SIG-M5 treated with dmso at 0.1 percent for 504 hours (cell line): ENCODE data around the gene TTC31.
A peak's percentile ranks its signal among the peaks of the same experiment; 100 is the strongest.
"Not testable (repeated sequence)": the region's sequence is repeated elsewhere in the genome, so short reads cannot be mapped to it uniquely, and the experiment has no call there.

ENCODE experiments used
- DNase-seq: peaks from one replicate; lab custom pipeline; 2025; ENCODE audit not compliant: unreplicated experiment; lab: John Stamatoyannopoulos, UW

TTC31 gene

DNA sequence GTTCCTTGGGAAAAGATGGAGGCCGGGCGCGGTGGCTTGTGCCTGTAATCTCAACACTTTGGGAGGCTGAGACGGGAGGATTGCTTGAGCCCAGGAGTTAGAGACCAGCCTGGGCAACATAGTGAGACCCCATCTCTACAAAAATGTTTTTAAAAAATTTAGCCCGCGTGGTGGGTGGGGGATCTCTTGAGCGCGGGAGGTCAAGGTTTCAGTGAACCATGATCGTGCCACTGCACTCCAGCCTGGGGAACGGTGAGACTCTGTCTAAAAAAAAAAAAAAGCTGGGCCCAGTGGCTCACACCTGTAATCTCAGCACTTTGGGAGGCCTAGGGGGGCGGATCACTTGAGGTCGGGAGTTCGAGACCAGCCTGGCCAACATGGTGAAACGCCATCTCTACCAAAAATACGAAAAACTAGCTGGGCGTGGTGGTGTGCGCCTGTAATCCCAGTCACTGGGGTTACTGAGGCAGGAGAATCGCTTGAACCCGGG lies 839 bp downstream of the TTC31 start:
- DNase-seq, result not testable (repeated sequence)

DNA sequence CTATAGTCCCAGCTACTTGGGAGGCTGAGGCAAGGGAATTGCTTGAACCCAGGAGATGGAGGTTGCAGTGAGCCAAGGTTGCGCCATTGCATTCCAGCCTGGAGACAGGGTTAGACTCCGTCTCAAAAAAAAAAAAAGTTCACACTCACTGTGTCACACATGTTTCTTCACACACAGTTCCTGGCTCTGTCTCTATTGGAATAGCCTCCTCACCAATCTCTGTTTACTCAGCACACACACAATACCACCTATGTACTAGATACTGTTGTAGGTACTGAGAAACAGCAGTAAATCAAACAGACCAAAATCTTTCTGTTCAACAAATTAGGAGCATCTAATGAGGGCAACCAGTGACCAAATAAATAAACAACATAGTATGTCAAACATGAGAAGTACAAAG lies 3.3 kb downstream of the TTC31 start:
- no peak for DNase-seq

DNA sequence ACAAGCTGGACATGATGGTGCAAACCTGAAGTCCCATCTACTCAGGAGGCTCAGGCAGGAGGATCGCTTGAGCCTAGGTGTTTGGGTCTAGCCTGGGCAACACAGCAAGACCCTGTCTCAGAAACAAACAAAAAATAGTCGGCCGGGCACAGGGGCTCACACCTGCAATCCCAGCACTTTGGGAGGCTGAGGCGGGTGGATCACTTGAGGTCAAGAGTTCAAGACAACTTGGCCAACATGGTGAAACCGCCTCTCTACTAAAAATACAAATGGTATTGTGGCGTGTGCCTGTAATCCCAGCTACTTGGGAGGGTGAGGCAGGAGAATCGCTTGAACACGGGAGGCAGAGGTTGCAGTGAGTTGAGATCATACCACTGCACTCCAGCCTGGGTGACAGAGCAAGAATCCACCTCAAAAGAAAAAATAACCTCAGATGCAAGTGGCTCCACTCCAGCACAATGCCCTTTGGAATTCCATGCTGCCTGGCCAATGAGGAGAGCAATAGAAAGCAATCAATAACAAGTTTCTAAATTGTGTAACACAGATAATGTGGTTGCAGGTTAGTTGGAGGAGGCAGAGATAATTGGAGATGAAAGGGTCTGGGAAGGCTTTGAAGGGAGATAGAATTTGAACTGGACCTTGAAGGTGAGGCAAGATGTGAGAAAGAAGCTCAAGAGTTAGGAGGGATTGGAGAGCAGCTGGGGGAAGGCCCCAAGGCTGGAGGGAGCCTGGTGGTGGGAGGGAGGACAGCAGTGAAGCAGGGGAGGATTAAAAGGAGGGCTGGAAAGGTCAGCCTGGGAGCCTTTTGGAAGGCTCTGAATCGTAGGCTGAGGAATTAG lies 6.0 kb downstream of the TTC31 start:
- no peak for DNase-seq

DNA sequence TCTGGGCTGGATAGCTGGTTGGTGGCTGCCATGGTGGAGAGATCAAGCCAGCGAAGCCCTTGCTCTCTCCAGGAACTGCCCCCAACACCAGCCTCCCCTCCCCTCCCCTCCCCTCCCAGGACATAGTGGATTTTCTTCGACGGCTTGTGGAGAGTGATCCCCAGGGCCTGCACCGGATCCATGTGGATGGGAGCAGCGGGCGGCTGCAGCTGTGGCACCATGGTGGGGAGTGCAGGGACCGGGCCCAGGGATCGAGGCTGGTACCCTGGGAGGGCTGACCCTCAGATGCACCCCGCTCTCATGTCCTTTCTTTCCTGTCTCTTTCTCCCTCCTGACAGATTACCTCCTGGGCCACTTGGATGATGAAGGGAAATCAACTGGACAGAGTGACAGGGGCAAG lies 7.0 kb downstream of the TTC31 start:
- no peak for DNase-seq

DNA sequence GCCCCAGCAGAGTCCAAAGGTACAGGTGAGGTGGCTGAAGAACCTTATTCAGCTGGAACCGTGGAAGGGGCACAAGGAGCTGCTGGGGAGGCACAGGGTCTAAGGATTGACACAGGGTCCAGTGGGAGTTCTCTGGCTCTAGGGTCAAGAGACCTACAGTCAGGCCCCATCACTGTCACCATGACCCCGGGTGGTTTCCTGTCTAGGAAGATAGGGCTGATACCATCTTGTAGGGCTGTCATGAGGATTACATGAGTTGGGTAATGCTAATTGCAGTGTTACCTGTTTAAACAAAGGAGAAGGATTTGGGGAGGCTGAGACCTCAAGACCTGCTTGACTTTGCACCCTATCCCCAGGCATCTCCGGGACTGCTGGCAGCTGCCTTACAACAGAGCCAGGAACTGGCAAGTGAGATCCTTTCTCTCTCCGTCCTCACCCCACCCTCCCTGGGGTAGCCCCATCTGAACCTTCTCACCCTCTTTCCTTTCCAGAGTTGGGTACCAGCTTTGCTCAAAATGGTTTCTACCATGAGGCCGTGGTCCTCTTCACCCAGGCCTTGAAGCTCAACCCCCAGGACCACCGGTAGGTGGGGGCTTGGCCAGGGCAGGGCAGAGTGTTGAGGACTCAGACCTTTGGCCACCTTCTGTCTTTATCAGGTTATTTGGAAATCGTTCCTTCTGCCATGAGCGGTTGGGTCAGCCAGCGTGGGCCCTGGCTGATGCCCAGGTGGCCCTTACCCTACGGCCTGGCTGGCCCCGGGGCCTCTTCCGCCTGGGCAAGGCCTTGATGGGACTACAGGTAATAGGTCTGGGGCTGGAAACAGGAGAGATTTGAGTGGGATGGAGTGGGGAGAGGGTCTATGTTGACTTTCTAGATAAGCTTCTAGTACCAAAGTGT lies 9.0 kb downstream of the TTC31 start:
- no peak for DNase-seq

DNA sequence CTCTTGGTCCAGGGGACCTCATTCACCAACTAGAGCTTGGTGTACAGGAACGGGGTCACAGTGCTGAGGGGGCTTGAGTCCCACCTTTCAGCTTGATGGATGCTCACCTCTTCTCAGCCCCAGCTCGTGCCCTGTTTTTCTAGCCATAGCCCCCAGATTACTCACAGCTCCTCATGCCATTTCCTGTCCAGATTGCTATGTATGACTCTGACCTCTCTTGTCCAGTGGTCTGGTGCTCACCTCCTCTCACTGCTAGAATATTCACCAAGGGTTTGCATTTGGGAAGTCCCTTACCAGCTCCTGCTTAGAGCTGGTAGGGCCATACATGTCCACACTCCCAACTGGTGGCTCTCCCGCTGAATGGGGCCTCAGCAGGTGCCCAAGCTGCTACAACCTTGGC lies 10.7 kb downstream of the TTC31 start:
- DNase-seq, result no peak

DNA sequence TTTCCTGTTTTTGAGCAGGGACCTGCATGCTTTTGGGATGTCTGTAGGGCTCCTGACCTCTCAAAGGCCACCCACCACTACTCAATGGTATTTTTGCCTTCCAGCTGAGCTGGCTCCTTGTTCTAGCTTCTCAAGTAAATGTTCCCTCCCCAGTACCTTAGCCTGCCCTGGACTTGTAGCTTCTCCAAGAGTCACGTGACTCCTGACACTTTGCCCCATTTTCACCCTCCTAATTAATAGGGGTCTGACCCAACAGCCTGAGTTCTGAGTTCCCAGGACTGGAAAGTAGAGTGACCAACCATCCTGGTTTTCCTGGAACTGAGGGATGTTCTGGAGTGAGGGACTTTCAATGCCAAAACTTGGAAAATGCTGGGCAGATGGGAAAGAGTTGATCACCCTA lies 12.6 kb downstream of the TTC31 start:
- no peak for DNase-seq

DNA sequence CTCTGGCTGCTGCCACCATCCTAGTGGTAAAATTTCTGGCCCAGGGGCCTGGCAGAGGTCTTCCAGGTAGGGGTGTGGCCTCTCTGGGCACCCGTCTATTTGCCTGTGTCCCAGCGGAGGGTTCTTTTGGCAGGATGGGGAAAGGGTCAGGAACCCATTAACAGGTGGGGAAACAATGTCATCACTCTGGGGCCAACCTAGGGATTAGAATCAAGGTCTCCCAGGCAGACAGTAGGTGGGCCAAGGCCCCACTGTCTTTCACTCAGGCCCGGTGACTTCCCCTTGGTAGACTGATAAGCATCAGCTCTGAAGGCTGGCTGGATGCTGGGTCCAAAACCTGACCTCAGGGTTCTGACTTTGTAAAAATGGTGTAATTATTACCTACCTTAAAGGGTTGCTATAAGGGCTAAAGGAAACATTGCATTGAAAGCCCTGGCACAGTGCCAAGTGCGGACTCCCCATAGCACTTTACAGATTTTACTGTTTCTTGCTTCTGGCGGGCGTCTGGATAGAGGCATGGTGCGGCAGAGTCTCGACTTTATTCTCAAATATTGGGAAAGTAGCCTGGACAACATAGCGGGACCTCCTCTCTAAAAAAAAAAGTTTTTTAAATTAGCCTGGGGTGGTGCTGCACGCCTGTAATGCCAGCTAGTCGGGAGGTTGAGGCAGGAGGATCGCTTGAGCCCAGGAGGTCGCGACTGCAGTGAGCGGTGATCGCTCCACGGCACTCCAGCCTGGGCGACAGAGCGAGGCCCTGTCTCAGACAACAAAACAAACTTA lies 14.3 kb downstream of the TTC31 start:
- no peak for DNase-seq

DNA sequence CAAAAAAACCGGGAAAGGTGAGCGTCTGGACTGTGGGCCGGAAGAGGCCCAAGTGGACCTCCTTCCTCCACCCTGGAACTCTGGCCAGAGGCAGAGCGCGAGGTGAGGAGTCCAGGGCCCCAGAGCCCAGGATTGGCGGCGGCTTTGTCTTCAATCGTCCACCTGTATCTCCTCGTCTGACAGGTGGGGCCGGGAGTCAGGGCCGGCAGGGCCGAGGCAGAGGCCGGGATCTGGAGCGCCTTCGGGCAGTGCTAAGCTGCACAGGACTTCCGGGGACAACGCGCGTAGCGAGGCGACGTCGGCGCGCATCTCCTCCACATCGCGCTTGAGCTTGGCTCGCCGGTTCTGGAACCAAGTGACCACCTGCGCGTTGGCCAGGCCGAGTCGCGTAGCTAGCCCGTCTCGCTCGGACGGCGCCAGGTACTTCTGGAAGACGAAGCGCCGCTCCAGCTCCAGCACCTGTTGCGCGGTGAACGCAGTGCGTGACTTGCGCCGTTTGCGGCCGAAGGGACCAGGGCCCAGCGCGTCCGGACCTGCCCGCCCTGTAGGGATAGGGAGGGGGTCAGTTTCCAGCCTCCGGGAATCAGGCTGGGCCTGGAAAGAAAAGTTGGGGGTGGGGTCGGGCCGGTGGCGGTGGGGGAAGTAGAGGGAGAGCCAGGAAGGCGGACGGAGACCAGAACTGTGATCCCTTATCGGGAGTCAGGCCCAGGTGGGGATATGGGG lies 15.1 kb downstream of the TTC31 start:
- DNase-seq, result no peak

DNA sequence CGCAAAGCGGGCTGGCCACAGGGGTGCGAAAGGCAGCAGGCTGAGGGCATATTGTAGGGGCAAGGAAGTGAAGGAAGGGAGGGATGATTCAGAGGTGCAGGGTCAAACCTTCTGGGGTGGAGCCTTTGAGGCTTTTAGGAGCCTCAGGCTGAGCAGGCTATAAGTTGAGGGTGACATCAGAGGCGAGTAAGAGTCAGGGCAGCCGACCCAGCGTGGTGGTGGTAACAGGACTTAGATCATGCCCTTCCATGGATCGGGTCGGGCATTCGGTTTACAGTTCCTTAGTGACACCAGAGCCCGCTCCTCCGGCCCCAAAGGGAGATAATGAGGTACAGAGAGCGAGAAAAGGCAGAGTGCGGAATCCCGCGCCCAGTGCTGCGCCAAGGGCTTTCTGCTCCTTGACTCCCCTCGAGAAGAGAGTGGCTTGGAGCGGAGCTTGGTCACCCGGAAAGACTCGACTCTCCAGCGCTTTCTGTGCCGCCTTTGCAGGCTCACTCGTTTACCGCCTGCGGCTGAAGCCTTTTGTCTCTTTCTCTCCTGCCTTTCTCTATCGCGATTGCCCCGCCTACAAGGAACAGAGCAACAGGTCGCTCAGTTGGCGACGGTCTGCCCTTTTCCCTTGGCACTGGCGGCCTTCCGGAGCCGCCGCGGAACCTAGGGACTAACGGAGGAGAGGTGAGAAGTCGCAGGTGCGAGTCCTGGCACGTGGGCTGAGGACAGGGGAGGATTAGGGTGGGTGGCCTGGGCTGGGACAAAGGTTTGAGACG lies 15.8 kb downstream of the TTC31 start:
- DNase-seq, result peak; percentile 38

DNA sequence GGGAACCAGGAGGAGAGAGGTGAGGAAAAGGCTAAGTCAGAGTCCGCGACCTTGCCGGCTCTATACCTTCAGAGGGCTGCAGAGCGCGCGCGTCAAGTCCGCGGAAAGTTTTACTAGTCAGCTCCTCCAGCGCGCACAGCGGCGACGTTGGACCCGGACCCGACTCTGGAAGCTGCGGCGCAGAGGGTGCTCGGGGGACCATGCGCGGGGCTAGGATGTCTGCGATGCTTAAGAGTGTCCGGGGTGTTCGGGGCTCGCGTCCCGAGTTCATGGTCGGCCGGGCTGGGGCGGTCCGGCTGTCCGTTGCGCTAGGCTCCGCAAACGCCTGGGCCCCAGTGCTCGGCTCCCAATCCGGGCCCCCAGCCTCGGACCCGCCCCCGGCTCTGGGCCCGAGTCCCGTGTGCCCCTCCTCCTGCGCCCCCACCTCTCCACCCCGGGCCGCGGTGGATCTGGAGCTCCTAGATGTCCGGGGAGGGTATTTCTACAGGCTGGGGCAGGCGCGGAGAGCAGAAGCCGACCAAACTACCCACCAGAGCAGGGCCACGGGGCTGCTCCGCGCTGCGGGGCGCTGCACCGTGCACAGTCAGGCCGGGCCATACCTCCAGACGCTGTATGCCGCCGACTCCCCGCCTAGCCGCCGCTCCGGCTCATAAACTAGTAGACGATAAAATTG lies 16.5 kb downstream of the TTC31 start, which contains the start of gene LBX2:
Gene LBX2, minus strand, starts transcription at position 337 of the 673 bp plus-strand sequence. Its CDS starts 66 bp downstream, at position 271.
- DNase-seq, result no peak

DNA sequence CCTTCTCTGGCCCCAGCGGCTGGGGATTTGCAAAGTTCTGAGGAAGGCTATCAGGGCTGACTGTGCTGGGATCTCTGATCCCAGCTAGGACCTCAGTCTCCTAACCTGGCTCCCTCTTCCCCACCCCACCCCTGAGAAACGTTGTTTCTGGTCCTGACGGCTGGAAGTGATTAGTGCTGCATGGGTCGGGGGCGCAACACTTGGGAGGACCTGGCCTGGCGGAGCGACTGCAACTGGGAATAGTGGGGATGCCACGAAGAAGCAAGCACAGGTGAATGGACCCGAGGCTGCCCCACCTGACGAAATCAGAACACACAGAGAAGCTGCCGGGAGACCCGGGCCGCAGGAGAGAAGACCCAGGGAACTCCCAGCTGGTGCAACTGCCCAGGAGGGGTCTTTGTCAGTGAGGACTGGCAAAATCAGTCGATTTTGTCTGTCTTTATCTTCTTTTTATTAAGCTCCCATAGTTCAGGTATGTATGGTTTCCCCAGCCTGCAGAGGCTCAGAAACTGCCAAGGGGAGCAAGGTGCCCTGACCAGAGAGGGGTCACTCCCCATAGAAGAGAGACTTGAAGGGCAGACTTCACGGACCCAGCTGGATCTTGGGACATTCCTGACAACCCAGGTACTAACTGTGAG lies 17.2 kb downstream of the TTC31 start:
- no peak for DNase-seq

DNA sequence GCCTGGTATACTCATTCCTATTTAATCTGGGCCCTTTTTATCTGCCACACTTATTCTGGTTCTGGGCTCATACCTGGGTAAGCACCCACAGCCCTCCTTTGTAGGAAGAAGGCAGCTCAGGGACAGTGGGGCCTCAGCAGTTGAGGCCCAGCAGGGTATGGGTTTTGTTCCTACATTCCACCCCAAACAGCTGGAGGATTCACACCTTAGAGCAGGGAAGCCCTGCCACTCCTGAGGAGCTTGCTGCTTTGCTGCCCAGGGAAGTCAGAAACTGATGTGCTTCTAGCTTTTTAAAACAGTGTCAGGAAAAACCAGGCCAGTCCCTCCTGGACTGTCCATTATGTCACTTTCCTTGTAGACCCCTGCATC lies 17.7 kb downstream of the TTC31 start:
- DNase-seq, result no peak

DNA sequence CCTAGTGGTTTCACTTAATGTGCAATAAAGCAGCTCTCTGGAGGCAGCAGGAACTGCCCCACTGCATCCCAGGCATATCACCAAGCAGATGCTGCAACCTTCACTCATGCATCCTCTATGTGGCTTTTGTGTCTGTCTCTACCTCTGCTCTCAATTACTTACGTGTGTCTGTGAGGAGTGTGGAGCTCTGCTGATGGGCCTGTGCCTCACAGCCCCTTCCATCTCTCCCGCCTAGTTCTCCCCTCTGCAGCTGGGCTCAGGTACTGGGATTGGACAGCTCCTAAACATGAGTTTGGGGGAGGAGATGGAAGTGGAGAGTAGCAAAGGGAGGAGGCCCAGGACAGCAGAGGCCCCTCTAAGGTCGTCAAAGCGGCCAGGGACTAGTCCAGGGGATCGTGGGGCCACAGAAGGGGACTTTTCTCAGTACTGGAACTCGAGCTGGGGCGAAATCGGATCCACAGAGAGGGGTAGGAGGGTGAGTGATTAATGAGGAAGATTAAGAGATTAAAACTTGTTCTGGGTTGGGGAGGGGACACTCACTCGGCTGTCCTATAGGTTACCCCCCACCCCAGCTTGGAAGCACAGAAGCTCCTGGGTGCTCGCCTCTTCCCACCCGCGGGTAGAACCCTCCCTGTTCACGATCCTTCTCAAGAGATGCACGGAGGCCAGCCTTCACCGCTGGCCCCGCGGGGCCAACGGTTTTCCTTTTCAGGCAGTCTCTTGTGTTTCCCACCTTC lies 18.6 kb downstream of the TTC31 start:
- no peak for DNase-seq

DNA sequence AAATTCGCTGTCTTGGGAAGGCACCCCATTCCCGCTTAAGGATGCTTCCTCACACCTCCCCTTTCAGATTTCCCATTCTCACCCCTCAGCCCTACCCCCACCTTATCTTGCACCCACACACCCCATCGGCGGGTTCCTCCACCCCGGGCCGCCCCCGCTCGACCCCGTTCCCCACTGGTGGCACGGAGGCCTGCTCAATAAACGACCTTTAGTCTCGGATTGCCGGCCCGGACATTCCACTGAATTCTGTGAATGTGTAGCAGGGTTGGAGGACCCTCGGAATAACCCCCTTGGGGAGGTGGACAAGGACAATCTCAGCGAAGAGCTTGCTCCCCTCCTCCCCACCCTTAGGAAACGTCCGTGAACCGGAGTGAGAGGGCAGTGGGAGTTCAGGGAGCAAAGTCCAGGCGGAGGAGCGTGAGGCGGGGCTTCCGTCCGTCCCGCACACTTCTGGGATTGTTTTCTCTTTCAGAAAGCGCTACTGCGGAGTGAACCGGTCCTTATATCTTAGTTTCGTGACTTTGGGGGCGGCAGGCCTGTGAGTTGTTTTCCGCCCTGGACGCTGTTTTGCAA lies 19.4 kb downstream of the TTC31 start:
- no peak for DNase-seq

DNA sequence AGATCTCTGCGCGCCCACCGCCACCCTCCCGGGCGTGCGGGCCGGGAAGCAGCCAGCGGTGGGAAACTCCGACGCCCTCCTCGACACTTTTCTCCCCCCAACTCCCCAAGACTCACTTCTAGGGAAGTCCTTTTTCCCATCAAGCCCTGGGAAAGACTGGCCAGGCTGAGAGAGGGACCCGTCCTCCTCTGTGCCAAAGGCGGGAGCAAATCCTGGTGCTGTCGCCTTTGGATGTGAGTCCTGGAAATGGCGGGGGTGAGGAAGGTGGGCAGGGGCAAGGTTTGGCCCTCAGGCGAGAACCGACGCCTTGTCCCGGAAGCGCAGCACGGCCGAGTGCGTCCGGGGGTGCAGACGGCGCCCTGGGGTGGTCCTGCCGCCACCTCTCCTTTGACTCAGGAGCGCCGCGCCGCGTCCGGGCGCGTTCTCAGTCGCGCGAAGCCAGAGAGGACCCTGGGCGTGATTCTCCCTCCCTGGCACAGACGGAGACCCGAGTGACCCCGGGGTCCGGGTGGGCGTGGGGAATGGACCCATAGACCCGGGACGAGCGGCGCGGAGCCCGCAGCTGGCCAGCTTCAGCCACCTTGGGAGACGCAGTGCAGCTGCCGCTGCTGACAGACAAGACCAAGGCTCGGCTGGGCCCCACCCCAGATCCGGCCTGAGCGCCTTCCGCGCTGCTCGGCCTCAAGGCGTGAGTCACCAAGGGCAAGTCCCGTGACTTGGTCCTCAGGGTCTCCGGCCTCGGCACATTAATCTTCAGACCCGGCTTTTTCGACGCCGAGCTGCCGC lies 20.0 kb downstream of the TTC31 start:
- DNase-seq, result peak; percentile 45
